Adrenal gland (tissue), 12 donors: ENCODE results near the gene NUBP2. TPM values are rescaled to one million over a fixed set of nuclear protein-coding genes. Genes with fewer than 3 reads are reported as not detected.
"Not testable (repeated sequence)": the region's sequence is repeated elsewhere in the genome, so short reads cannot be mapped to it uniquely, and the experiment has no call there.

Experiments used
- DNase-seq, 7 donors: peaks; one replicate each; pipeline ENCODE4 v3.0.0-alpha.2; 2019 to 2020
- H3K27ac ChIP-seq, 5 donors: fragments of 200-600 bp; sonication (generic) in 4 of 5; 1 replicate in 3 of 5; 2 replicates in 2 of 5; pipeline versions ENCODE4 v1.5.1 to v1.8.0; 2016 to 2020; ENCODE audit warnings: mild to moderate bottlenecking in 1 of 5
- H3K27me3 ChIP-seq: fragments of 200-600 bp; 2 replicates; pipeline ENCODE4 v1.8.0; 2021
- H3K36me3 ChIP-seq, 2 donors: fragments of 200-600 bp; replicated peaks in 1 of 2; 1 replicate in 1 of 2; 2 replicates in 1 of 2; pipeline versions ENCODE4 v1.5.1 to v1.8.0; 2018 to 2022
- H3K4me1 ChIP-seq, 2 donors: fragments of 200-600 bp; replicated peaks in 1 of 2; 1 replicate in 1 of 2; 2 replicates in 1 of 2; pipeline versions ENCODE4 v1.5.1 to v1.8.0; 2018 to 2021
- H3K4me3 ChIP-seq, 4 donors: fragments of 200-600 bp; sonication (generic) in 3 of 4; one replicate each; pipeline ENCODE4 v1.5.1; 2016 to 2018
- H3K9me3 ChIP-seq, 3 donors: fragments of 200-600 bp; sonication (generic) in 1 of 3; replicated peaks in 1 of 3; 1 replicate in 2 of 3; 2 replicates in 1 of 3; pipeline versions ENCODE4 v1.5.1 to v1.8.0; 2016 to 2021
- CTCF ChIP-seq, 6 experiments: fragments of 450-650 bp in 4 of 6; fragments of 200-600 bp in 2 of 6; sonication (generic) in 1 of 6; IDR thresholded peaks; 1 replicate in 5 of 6; 2 replicates in 1 of 6; pipeline versions ENCODE4 v1.5.1 to v1.8.0; 2016 to 2021; ENCODE audit warnings: antibody characterized with exemption in 6 of 6, mild to moderate bottlenecking in 2 of 6, moderate library complexity in 1 of 6
- POLR2A ChIP-seq, 2 donors: fragments of 450-650 bp; IDR thresholded peaks; one replicate each; pipeline ENCODE4 v1.6.1; 2017; ENCODE audit warnings: antibody characterized with exemption in 2 of 2, mild to moderate bottlenecking in 2 of 2, moderate library complexity in 1 of 2
- WGBS, 4 donors: extraction: QIAGEN DNeasy Blood & Tissue Kit in 2 of 4; methylation state at CpG; one replicate each; pipeline versions ENCODE4 v1.1.5 to v1.1.7; 2013 to 2017; 5-methylcytosine and 5-hydroxymethylcytosine counted together
- intact Hi-C, 2 donors: fragments of 100-400 bp; cut with DNase I; formaldehyde crosslinking; loops; one replicate each; pipeline versions ENCODE4 v1.14.1 to v1.15.0; 2022 to 2023
- polyA plus RNA-seq, 3 donors: library from polyadenylated mRNA; stranded (reverse); fragments of 200-250 nt in 2 of 3; fragments of 350-450 nt in 1 of 3; fragmentation: Illumina TruSeq in 1 of 3; extraction: RNeasy Lipid Tissue Mini Kit (QIAGEN cat#74804) in 1 of 3; gene quantifications; one replicate each; pipeline ENCODE4 v1.2.3, GENCODE V29; 2013 to 2014
- total RNA-seq, 9 donors: library from RNA; depleted of rRNA in 4 of 9; stranded (reverse); fragments of >200 nt in 4 of 9; fragments of 120-200 nt in 1 of 9; fragmentation: NEBNext Ultra II Directional in 1 of 9; extraction: Animal tissue kit (Norgen Biotek cat#: 25700) in 1 of 9; gene quantifications; one replicate each; pipeline versions ENCODE4 v1.1.0 to v1.2.4, GENCODE V29; 2013 to 2023
- donor health status: healthy with polysubstance abuse.
- donor health status: Bipolar disorder and iron deficiency.
- donor health status: DM: yes; HTN: yes; CAD: no.
- donor health status: DM: no; HTN: no; CAD: no.
- donor health status: DM: no; HTN: no; CAD: no.
- donor health status: DM: yes; HTN: yes; CAD: no.

Gene NUBP2
- total and polyA plus RNA-seq, 12 donors: 3.0 to 252 (median 78.7) TPM

GRCh38 chr16:1792836-1793577 is 10.2 kb downstream of the NUBP2 start:
- no peaks in the 10 kb centered on the region for H3K27me3 ChIP-seq
- no peaks in the 10 kb centered on the region for H3K9me3 ChIP-seq
- H3K4me1 ChIP-seq: no peaks in the 10 kb centered on the region
- DNase-seq: no peak
- no peak overlapping the region for H3K4me3 ChIP-seq
- H3K36me3 ChIP-seq: peaks cover 0 to 17% of the 10 kb centered on the region in 2 donors
- no peak for TF ChIP-seq CTCF (IDR thresholded peaks at IDR 0.05)
- 60 to 90% (median 88%) methylated on average over 1 to 33 of the region's 33 CpGs for WGBS, 4 donors
- no peak overlapping the region for H3K27ac ChIP-seq
- intact Hi-C loops: no loop called here

- 45 to 88% (median 50%) methylated on average over 5 to 28 of the region's 28 CpGs for WGBS, 4 donors
- intact Hi-C loops: no loop called here
- H3K27me3 ChIP-seq: no peaks in the 10 kb centered on the region
- no peaks in the 10 kb centered on the region for H3K4me1 ChIP-seq
- H3K27ac ChIP-seq: no peak within 1 kb of the TSS
- no peak for DNase-seq
- no peak for TF ChIP-seq CTCF (IDR thresholded peaks at IDR 0.05)
- no peak for TF ChIP-seq POLR2A (IDR thresholded peaks at IDR 0.05)
- H3K4me3 ChIP-seq: no peak within 1 kb of the TSS
- H3K9me3 ChIP-seq: no peaks in the 10 kb centered on the region
- H3K36me3 ChIP-seq: peaks cover 0 to 10% of the 10 kb centered on the region in 2 donors
Observed at GRCh38 chr16:1793578-1794220, 10.9 kb downstream of the NUBP2 start, which contains the start of gene IGFALS. TSS of gene IGFALS (minus strand) at chr16:1793705. CDS start at chr16:1793652, 53 bp downstream.

GRCh38 chr16:1794221-1794871 is 11.6 kb downstream of the NUBP2 start:
- DNase-seq: peak in 2 of 7 donors; percentile 17 to 26
- H3K4me3 ChIP-seq: no peak overlapping the region
- no peak overlapping the region for H3K27ac ChIP-seq
- intact Hi-C loops: no loop called here
- 44 to 76% (median 49%) methylated on average over 5 to 18 of the region's 18 CpGs for WGBS, 4 donors
- H3K4me1 ChIP-seq: no peaks in the 10 kb centered on the region
- H3K36me3 ChIP-seq: peaks cover 0 to 4% of the 10 kb centered on the region in 2 donors
- no peaks in the 10 kb centered on the region for H3K27me3 ChIP-seq
- no peaks in the 10 kb centered on the region for H3K9me3 ChIP-seq
- TF ChIP-seq CTCF (IDR thresholded peaks at IDR 0.05): no peak
- TF ChIP-seq POLR2A (IDR thresholded peaks at IDR 0.05): no peak

- no peak overlapping the region for H3K27ac ChIP-seq
- intact Hi-C loops: no loop called here
- WGBS, 4 donors: 76 to 83% (median 78%) methylated on average over 21 to 32 of the region's 32 CpGs
- no peaks in the 10 kb centered on the region for H3K36me3 ChIP-seq
- no peaks in the 10 kb centered on the region for H3K27me3 ChIP-seq
- H3K4me3 ChIP-seq: no peak overlapping the region
- no peak for DNase-seq
- H3K4me1 ChIP-seq: no peaks in the 10 kb centered on the region
- no peak for TF ChIP-seq POLR2A (IDR thresholded peaks at IDR 0.05)
- no peak for TF ChIP-seq CTCF (IDR thresholded peaks at IDR 0.05)
- H3K9me3 ChIP-seq: no peaks in the 10 kb centered on the region
Observed at GRCh38 chr16:1794908-1795666, 12.3 kb downstream of the NUBP2 start.

- 68 to 95% (median 88%) methylated on average over 2 to 5 of the region's 5 CpGs for WGBS, 4 donors
- DNase-seq, H3K36me3 ChIP-seq, H3K4me3 ChIP-seq, intact Hi-C loops, H3K27me3 ChIP-seq, H3K27ac ChIP-seq, H3K9me3 ChIP-seq, H3K4me1 ChIP-seq: not testable (repeated sequence)
Observed at GRCh38 chr16:1799263-1799662, 16.5 kb downstream of the NUBP2 start.
